Motor neuron (in vitro differentiated cells): ENCODE results near the gene SEC31A. TPM values are rescaled to one million over a fixed set of nuclear protein-coding genes. Genes with fewer than 3 reads are reported as not detected.
"Not testable (repeated sequence)": the region's sequence is repeated elsewhere in the genome, so short reads cannot be mapped to it uniquely, and the experiment has no call there.

Source experiments
- ATAC-seq, 8 experiments: fragments of 200-7000 bp; cut with Tn5 transposase; replicated peaks in 6 of 8; 2 replicates each; pipeline ENCODE4 v1.8.0; 2021; ENCODE audit warnings: mild to moderate bottlenecking in 8 of 8, moderate library complexity in 8 of 8
- H3K27ac ChIP-seq, 2 donors: fragments of 250-450 bp; sonication (Bioruptor Pico); 2 replicates each; pipeline ENCODE4 v1.9.0; 2021; ENCODE audit warnings: antibody characterized with exemption in 2 of 2, mild to moderate bottlenecking in 2 of 2, moderate library complexity in 1 of 2
- H3K4me1 ChIP-seq, 2 donors: fragments of 250-450 bp; sonication (Bioruptor Pico); replicated peaks in 1 of 2; 2 replicates each; pipeline ENCODE4 v1.6.1; 2021; ENCODE audit warnings: antibody characterized with exemption in 2 of 2, mild to moderate bottlenecking in 2 of 2, moderate library complexity in 1 of 2
- H3K4me3 ChIP-seq, 5 donors: fragments of 250-450 bp; sonication (Bioruptor Pico); 2 replicates each; pipeline ENCODE4 v1.9.0; 2021; ENCODE audit warnings: antibody characterized with exemption in 5 of 5, mild to moderate bottlenecking in 5 of 5, moderate library complexity in 4 of 5
- WGBS, 10 experiments: fragments of 450-650 bp; shearing (Covaris generic); methylation state at CpG; one replicate each; pipeline ENCODE4 v1.0.0; 2022; 5-methylcytosine and 5-hydroxymethylcytosine counted together
- in situ Hi-C, 9 experiments: fragments of 400-800 bp; cut with MboI; loops; one replicate each; pipeline ENCODE4 v1.15.0; 2021; ENCODE audit warnings: low sequenced_read_pairs in 9 of 9, low pct_unique_long_range_greater_than_20kb in 2 of 9; ENCODE audit not compliant: unreplicated experiment in 9 of 9
- total RNA-seq, 8 experiments: library from RNA; unstranded; fragments of 300-600 nt; gene quantifications; 2 replicates each; pipeline versions ENCODE4 v1.2.3 to v1.2.4, GENCODE V29; 2022

Gene SEC31A
- total RNA-seq, 8 experiments from 2014 or later: 119 to 474 (median 230) TPM

DNA sequence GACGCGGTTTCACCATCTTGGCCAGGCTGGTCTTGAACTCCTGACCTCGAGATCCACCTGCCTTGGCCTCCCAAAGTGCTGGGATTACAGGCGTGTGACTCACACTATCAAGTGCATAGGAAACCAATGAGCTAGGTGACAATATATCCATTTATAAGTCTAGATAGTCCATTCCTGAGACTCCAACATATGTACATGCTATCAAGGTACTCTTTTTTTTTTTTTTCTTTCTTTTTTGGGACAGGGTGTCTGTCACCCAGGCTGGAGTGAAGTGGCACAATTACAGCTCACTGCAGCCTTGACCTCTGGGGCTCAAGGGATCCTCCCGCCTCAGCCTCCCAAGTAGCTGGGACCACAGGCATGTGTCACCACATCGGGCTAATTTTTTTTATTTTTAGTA, 74.1 kb downstream of the SEC31A start:
- H3K27ac ChIP-seq, H3K4me1 ChIP-seq, in situ Hi-C loops, ATAC-seq, H3K4me3 ChIP-seq: not testable (repeated sequence)
- 92 to 100% (median 100%) methylated on average over 3 to 5 of the region's 6 CpGs; no CpG with 5 or more reads in 3 of the 10 experiments for WGBS, 10 experiments

- in situ Hi-C loops: no loop called here
- no peak overlapping the region for H3K4me3 ChIP-seq
- no peak for ATAC-seq
- H3K27ac ChIP-seq: no peak overlapping the region
- 25 to 100% (median 80%) methylated on average over 1 of the region's 1 CpG; no CpG with 5 or more reads in 3 of the 10 experiments for WGBS, 10 experiments
- H3K4me1 ChIP-seq: peaks cover 15 to 18% of the 10 kb centered on the region in 2 donors
Observed at GRCh38 chr4:82814034-82814433, 76.9 kb downstream of the SEC31A start.

DNA sequence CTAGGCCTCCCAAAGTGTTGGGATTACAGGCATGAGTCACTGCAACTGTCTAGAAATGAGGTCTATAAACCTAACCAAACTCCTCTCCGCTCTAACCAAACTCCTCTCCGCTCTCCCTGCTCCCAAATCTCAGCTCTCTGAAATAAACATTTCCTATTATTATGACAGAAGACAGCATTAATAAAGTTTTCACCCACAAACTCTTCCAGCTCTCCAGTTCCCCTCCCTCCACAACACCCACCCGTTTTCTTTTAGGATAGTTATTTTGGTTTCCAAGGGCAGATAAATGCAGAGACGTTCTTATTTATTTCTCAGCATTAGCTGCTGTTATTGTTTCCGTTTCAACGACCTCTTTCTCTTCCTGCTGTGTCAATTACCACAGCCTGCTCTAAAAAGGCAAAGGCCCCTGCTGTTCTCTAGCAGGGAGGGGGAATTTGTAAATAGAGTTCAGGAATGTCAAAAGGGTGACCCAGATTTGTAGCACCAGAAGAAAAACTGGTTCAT, 79.1 kb downstream of the SEC31A start:
- WGBS, 10 experiments: 0 to 37% (median 8%) methylated on average over 3 to 5 of the region's 6 CpGs; no CpG with 5 or more reads in 3 of the 10 experiments
- H3K27ac ChIP-seq: no peak overlapping the region
- in situ Hi-C loops: no loop called here

DNA sequence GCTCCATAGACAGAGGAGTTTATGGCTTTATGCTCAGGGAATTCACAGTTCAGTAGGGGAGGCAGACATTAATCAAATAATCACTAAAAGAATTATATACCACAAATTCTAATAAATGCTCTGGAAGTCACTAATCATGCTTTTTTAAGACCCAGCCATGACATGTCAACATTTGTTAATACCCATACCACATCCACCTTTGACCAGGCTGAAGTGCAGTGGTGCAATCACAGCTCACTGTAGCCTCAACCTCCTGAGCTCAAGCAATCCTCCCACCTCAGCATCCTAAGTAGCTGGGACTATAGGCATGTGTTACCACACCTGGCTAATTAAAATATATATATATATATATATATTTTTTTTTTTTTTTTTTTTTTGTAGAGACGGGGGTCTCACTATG, 79.6 kb downstream of the SEC31A start:
- no CpG with 5 or more reads among the region's 1 CpG for WGBS, 10 experiments
- Histone ChIP-seq H3K4me1 (peaks cover 15 to 18% of the 10 kb centered on the region in 2 donors), H3K4me3 (no peak overlapping the region), H3K27ac (no peak overlapping the region)
- no peak for ATAC-seq
- in situ Hi-C loops: no loop called here

More for the DNA sequence above, 79.1 kb downstream of the SEC31A start:
- H3K4me1 ChIP-seq: peaks cover 15 to 18% of the 10 kb centered on the region in 2 donors
- H3K4me3 ChIP-seq: no peak overlapping the region
- peak in 5 of 8 experiments; percentile 34 to 52 (median 47) for ATAC-seq

DNA sequence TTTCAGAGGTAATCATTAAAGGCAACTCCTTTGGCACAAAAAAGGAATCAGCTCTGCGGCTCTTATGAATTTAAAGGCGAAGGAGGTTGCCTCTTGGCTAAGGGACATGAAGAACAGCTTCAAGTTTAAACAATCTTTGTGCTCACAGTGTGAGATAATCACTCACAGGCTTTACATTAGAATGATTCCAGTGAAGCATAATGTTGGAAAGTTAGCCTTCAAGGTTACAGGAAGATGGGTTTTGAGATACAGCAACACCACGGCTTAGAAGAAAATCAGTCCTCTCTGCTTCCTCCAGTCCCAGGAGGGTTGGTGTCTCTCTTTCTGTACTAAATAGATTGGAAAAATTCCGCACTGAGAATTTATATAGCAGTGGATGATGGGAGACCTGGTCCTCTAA, 80.8 kb downstream of the SEC31A start:
- H3K27ac ChIP-seq: no peak overlapping the region
- in situ Hi-C loops: no loop called here
- WGBS, 10 experiments: 0 to 83% (median 33%) methylated on average over 1 to 4 of the region's 4 CpGs; no CpG with 5 or more reads in 1 of the 10 experiments
- H3K4me1 ChIP-seq: peaks cover 15 to 18% of the 10 kb centered on the region in 2 donors
- ATAC-seq: peak in 4 of 8 experiments; percentile 1 to 25 (median 14)
- H3K4me3 ChIP-seq: no peak overlapping the region

DNA sequence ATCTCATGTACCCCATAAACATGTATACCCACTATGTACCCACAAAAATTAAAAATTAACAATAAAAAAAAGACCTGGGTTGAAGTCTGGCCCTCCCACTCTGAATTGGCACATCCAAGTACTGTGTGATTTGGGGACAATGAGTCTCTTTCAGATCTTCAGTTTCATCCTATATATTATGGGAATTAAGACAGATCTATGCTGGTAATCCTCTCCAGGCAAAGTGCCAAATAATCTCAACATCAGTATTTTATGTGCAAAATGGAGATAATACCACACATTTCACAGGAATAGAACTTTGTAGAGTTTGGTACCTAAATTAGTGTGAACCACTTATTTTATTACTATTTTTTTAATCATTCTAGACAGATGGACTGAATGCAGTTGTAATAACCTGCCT, 81.3 kb downstream of the SEC31A start:
- ATAC-seq: no peak
- H3K4me1 ChIP-seq: peaks cover 15 to 18% of the 10 kb centered on the region in 2 donors
- no peak overlapping the region for H3K4me3 ChIP-seq
- in situ Hi-C loops: loop anchor here in 1 of 9 experiments (10.0 kb wide), 1 partner anchor 345 kb away; no protein-coding TSS in a partner anchor
- no peak overlapping the region for H3K27ac ChIP-seq

DNA sequence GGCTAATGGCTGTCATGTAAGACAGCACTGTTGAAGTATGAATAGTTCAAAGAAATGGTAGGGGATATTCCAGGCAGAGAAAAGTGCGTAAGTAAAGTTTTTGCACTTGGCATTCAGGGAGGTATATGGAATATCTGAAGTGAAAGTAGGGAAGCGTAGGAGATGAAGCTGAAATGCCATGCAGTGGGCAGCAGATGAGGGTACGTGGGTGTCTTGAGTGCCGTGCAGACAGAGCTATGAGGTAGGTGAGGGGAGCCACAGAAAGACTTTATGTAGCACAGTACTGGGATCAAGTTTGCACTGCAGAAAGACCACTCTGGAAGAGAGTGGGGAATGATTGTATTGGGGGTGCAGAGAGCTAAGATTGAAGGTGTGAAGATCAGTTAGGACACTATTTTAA, 87.2 kb downstream of the SEC31A start:
- in situ Hi-C loops: loop anchor here in 1 of 9 experiments (10.0 kb wide), 1 partner anchor 339 kb away; no protein-coding TSS in a partner anchor
- no peak for ATAC-seq
- Histone ChIP-seq H3K27ac (no peak overlapping the region), H3K4me1 (peaks cover 8% of the 10 kb centered on the region in 2 donors), H3K4me3 (no peak overlapping the region)
- WGBS, 10 experiments: 39 to 100% (median 77%) methylated on average over 1 to 4 of the region's 4 CpGs

DNA sequence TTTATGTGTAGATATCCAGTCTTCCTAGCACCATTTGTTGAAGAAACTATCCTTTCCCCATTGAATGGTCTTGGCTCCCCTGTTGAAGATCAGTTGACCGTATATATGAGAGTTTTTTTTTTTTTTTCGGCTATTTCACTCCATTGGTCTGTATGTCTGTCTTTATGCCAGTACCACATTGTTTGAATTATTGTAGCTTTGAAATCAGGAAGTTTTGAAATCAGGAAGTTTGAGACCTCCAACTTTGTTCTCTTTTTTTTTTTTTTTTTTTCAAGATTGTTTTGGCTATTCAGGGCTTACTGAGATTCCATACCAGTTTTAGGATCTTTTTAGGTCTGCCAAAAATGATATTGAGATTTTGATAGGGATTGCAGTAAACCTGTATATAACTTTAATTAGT, 88.0 kb downstream of the SEC31A start:
- Histone ChIP-seq H3K4me1 (peaks cover 8% of the 10 kb centered on the region in 2 donors), H3K27ac (no peak overlapping the region), H3K4me3 (no peak overlapping the region)
- WGBS, 10 experiments: 0 to 89% (median 75%) methylated on average over 1 to 2 of the region's 2 CpGs; no CpG with 5 or more reads in 1 of the 10 experiments
- in situ Hi-C loops: loop anchor here in 1 of 9 experiments (10.0 kb wide), 1 partner anchor 338 kb away; no protein-coding TSS in a partner anchor
- ATAC-seq: no peak

- 38 to 100% (median 69%) methylated on average over 1 to 3 of the region's 3 CpGs; no CpG with 5 or more reads in 2 of the 10 experiments for WGBS, 10 experiments
- in situ Hi-C loops: loop anchor here in 1 of 9 experiments (10.0 kb wide), 1 partner anchor 337 kb away; no protein-coding TSS in a partner anchor
- Histone ChIP-seq H3K4me3 (no peak overlapping the region), H3K27ac (no peak overlapping the region), H3K4me1 (peaks cover 8 to 9% of the 10 kb centered on the region in 2 donors)
- ATAC-seq: peak in 2 of 8 experiments; percentile 4 to 7
Observed at GRCh38 chr4:82801910-82802521, 88.9 kb downstream of the SEC31A start.

GRCh38 chr4:82799006-82799881, 91.7 kb downstream of the SEC31A start:
- in situ Hi-C loops: no loop called here
- ATAC-seq: peak in 7 of 8 experiments; percentile 6 to 31 (median 27)
- 8 to 50% (median 29%) methylated on average over 1 to 11 of the region's 25 CpGs; no CpG with 5 or more reads in 1 of the 10 experiments for WGBS, 10 experiments
- peak overlapping the region; percentile 67 to 93 (median 86) for H3K4me3 ChIP-seq
- H3K27ac ChIP-seq: peak overlapping the region in 1 of 2 donors; percentile 18
- H3K4me1 ChIP-seq: peaks cover 14 to 17% of the 10 kb centered on the region in 2 donors

- Histone ChIP-seq H3K4me3 (peak within 1 kb of the TSS; percentile 67 to 93 (median 86)), H3K27ac (peak within 1 kb of the TSS in 1 of 2 donors; percentile 18), H3K4me1 (peaks cover 18 to 25% of the 10 kb centered on the region in 2 donors)
- peak; percentile 79 to 89 (median 86) for ATAC-seq
- in situ Hi-C loops: no loop called here
- WGBS, 10 experiments: 0% methylated on average over 11 of the region's 94 CpGs; no CpG with 5 or more reads in 9 of the 10 experiments
Observed at GRCh38 chr4:82798168-82799005, 92.6 kb downstream of the SEC31A start, which contains the start of gene SCD5. Gene SCD5, minus strand, starts transcription at chr4:82798796. Its CDS starts 259 bp downstream, at chr4:82798537.
